DMS153 (cell line): ENCODE measurements around the gene CACNA2D3.

ENCODE experiments used
- DNase-seq: peaks from one replicate; lab custom pipeline; 2025; lab: John Stamatoyannopoulos, UW

CACNA2D3 gene

DNA sequence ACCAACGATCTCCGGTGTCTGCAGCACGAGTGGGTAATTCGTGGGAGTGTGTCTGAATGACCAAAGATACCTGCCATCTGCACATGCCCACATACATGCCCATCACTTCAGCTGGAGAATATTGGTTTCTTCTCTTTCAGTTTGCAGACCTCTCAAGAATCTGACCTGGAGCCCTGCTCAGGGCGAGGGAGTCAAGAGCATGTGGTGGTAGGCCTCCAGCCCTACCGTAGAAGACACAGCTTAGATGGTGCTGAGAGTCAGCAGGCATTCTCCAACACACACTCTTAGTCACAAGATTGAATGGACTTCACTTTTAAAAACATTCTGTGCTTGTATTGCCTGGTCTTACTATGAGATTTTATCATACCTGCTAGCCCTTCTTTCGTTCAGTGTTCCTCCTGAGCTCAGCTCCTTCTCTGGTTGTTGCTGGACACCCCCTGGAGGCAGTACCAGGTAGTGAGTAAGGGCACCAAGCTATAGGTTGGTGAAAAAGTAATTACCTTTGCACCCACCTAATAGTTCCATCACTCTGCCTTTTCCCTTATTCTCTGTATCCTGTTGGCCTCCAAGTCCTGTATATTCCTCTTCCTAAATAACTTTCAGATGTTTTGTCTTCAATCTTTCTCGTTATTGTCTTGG, 252.0 kb downstream of the CACNA2D3 start:
- no peak for DNase-seq

- DNase-seq = no peak
Observed at GRCh38 chr3:54376142-54376807, 253.9 kb downstream of the CACNA2D3 start.

DNA sequence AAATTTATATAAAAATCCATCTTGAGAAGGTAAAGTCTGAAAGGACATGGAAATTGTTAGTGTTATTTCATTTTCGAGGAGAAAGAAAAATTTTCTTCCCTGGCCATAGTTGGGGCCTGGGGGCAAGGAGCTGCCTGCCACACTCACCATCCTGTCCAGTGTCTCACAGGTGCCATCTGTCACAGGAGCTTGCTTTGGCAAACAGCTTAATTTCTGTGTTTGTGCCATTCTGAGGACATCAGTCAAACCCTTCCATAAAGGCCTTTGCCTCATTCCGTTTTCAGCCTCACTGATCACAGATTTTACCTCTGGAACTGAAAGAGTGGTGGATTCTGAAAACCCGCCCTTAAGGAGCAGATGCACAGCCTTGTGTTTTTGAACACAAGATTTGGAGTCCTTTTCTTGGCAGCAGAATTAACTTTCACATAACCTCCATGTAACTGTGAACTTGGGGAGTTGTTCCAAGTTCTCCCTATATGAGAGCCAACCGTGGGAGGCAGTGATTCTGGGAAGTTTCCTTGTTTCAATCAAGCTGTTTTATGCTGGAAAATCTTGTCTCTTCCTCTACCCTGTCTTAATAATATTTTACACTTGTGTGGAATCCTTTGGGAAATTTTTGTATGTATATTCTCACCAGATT, 254.7 kb downstream of the CACNA2D3 start:
- no peak for DNase-seq

- no peak for DNase-seq
Observed at GRCh38 chr3:54378184-54378583, 255.8 kb downstream of the CACNA2D3 start.

- no peak for DNase-seq
Observed at GRCh38 chr3:54384279-54384678, 261.9 kb downstream of the CACNA2D3 start.

DNA sequence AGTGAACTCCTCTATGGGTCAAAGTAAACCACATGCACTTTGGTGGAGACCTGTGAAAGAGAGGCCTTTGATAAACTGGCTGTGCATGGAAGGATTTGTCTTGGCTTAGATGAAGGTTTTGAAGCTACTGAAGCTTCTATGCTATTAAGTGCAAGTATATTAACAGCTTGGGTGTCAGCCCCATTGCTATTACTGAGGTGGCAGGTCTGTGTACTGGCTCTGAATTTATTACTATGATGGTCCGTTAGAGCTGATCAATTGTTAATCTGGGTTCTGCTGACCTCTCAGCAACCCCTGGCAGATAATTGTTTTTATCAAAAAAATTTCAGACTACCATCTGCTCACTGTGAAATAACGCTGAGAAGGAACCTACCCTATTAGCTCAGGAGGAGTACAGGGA, 268.2 kb downstream of the CACNA2D3 start:
- no peak for DNase-seq

DNA sequence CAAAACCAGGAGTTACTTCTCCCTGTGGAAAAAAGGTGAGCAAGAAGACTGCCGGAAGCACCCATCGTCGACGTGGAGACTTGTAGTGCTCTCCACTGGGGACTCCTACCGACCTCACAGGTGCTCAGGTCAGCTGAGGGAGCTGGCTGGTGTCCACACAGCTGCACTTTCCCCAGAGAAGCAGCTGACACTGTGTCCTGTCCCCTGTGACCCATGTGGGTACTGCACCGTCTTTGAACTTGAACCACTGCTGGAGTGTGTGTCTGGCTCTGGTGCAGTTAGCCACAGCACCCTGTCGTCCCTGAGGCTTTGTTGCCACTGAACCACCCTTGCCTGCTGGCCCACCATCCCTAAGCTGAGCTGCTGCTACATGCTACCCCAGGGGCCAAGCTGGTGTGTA, 270.8 kb downstream of the CACNA2D3 start:
- DNase-seq = no peak

GRCh38 chr3:54408328-54408727, 286.0 kb downstream of the CACNA2D3 start:
- DNase-seq = no peak

DNA sequence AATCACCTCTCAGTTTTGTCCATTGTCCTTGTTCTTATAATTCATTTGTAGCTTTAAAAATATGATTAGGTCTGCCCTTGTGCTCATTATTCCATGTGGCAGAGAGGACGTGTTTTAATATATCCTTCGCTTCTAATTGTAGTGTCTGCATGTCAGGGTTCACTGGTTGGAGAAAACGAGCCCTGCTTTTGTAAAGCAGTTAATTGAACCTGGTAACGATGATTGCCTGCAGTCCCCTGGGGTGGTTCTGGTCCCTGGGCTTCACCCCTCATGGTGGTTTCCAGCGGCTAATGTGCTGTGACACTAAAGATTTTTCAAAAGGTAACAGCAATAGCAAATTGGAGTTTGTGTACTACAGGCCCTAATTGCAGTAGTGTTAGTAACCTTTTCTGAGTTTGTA, 299.6 kb downstream of the CACNA2D3 start:
- no peak for DNase-seq

GRCh38 chr3:54424292-54424691, 301.9 kb downstream of the CACNA2D3 start:
- peak; percentile 33 for DNase-seq

DNA sequence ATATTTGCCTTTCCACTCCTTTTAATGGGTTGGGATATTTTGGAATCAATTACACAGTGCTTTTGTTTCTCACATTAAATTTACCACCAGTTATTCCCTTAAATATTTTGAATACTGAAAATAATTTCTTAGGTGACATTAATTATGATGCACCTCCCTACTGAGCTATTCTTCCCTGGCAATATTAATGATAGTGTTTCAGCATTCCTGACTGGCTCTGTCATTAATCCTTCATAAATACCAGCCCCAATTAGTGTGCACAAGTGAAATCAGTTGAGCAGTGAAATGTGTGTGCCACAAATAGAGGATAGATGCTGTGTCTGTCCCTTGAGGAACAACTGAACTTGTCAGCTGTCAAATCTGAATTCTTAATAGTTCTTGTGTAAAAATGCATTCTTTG, 304.0 kb downstream of the CACNA2D3 start:
- DNase-seq = no peak

DNA sequence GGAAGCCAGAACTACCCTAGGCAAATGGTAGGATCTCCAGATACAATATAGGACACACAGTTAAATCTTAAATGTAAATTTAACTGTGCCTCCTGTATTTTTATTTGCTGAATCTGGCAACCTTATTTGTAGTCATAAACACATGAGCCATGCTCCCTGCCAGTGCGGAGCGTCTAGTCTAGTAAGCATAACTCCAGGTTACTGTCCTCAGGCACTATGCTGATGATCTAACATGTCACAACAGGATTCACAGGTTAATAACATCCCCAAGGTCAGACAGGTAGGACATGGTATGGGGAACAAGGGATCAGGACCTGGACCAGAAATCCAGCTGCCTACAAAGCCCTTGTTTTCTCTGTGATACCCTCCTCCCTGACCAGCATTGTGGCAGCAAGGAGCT, 305.1 kb downstream of the CACNA2D3 start:
- peak; percentile 68 for DNase-seq

GRCh38 chr3:54427941-54428871, 305.9 kb downstream of the CACNA2D3 start:
- peak; percentile 68 for DNase-seq

DNA sequence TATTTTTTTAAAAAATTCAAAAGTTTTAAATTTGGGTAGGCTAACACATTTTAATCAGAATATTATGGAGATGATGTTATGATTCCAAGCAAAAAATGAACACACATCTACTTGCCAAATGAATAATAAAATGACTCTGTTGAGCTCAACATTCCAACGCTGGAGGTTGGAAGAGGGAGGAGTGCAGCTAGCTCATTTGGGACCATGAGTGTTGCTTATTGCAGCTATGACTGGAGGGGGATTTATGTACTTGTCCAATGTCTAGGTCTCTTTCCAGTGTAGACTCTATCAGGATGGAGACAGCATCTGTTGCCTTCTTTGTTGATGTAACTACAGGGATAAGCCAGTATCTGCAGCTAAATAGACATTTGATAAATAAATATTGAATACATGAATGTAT, 310.6 kb downstream of the CACNA2D3 start:
- no peak for DNase-seq

- DNase-seq = peak; percentile 10
Observed at GRCh38 chr3:54433846-54434245, 311.5 kb downstream of the CACNA2D3 start.

DNA sequence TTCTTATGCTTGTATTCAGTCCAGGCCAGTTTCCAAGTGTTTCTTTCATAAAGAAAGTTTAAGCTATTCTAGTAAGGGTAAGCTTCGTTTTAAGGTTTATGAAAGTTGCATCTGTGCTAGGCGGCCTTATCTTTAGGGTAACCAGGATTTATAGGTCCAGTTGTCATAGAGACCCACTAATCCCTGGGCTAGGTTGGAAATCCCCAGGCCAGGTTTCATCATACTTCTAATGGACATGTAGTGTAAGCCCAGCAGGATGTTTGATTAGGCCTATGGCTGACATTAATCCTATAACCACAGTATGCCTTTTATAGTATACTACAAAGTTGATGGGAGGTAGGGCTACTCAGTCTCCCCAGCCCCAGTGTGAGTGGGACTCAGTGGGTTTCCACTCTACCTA, 312.4 kb downstream of the CACNA2D3 start:
- DNase-seq = no peak

DNA sequence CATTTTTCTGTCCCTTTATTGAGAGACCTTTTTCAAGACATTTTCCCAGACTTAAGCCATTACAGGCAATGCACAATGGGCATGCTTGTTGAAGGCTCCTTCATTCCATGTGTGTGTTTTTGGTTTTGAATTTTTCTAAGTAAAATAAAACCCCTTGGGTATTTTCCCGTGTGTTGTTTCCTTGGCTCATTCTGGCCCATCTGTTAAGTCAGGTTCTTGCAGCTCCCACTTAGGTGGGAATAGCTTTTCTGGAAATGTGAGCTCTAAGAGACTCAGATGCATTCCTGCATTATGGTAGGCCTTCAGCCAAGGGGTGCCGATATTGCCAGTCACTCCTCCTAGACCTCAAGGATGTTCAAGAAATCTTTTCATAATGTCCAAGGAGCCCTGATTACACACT, 314.9 kb downstream of the CACNA2D3 start:
- no peak for DNase-seq

DNA sequence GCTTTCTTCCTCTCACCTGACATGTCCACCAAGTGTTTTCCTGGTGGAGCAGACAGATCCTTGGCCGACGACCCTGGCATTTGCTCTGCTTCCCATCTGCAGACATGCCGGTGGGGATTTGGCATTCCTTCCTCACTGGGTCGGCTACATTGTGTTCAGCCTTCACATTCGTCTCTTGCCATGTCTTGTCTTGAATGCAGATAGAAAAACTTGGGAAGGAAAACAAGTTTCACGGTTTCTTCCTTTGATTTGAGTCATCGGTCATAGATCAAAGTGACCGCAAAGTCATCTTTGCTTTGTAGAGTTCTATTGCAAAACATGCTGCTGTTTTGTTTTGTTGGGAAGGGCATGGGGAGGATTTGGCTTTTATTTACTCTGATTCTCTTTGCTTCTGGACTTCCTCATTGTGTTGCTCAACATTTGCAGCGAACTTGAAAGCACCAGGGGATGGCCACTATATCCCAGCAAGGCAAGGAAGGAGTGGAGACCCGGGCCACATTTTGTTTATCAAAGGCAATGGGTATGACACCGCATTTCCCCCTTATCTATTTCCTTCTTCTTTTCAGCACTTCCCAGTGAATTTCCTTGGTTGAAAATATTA, 321.3 kb downstream of the CACNA2D3 start:
- no peak for DNase-seq

DNA sequence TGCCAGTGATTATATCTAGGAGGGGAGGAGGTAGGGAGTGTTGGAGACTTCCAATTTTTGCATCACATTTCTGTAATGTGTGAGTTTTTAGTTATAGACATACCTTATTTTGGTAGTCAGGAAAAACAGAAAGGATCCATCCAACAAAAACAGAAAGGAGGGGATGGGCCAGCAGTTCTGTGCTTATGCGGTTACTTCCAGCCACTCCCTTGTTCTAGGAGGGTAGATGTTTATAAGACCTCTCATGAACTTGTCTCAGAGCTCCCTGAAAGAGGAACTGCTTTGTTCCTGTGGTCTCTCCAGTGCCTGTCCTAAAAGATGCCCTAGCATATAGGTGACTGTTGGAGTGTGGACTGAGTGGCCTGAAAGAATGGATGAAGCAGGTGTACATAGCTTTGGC, 323.3 kb downstream of the CACNA2D3 start:
- DNase-seq = no peak

DNA sequence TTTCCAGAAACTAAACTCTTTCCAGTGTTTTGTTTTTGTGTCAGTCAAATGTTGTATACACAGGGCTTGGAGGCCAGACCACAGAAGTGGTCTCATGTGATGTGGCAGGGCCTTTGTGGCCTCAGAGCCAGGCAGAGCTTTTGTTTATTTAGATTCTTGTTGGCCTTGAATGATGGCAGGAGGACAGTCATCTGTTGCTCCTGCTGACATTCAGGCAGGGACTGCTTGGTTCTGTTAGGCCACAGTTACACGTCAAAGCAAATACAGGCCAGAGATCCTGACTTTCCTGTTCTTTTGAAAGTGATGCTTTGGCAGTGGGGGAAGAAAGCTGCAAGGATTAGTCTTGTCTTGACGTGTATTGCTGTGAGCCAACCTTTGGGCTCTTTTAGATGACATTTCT, 325.1 kb downstream of the CACNA2D3 start:
- no peak for DNase-seq

DNA sequence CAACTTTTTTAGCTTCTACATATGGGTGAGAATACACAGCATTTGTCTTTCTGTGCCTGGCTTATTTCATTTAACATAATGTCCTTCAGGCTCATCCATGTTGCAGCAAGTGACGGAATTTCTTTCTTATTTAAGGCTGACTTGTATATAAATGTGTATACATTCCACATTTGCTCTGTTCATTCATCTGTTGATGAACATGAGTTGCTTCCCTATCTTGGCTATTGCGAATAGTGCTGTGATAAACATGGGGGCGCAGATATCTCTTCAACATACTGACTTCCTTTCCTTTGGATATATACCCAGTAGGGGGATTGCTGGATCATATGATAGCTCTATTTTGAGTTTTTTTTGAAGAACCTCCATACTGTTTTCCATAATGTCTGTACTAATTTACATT, 332.5 kb downstream of the CACNA2D3 start:
- no peak for DNase-seq

DNA sequence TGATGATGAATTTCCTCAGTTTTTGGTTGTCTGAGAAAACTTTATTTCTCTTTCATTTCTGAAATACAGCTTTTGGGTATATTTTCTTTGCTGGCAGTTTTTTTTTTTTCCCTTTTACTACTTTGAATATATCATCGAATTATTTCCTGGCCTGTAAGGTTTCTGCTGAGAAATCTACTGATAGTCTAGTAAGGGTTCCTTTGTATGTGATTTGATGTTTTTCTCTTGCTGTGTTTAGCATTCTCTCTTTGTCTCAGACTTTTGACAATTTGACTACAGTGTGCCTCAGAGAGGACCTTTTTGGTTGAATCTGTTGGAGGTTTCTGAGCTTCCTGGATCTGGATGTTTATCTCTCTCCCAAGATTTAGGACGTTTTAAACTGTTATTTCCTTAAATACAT, 336.0 kb downstream of the CACNA2D3 start:
- DNase-seq = no peak
